HG02884 (cell line): Measurements from ENCODE around the gene MAML2.

Source experiments
- ATAC-seq: cut with Tn5 transposase; IDR thresholded peaks from one replicate; pipeline ENCODE4 v1.9.1; 2021; ENCODE audit warnings: mild to moderate bottlenecking, moderate library complexity; ENCODE audit not compliant: unreplicated experiment

The MAML2 gene

GRCh38 chr11:96109331-96110030 lies 233.5 kb downstream of the MAML2 start:
- ATAC-seq: no peak

GRCh38 chr11:96107143-96107824 lies 235.7 kb downstream of the MAML2 start:
- ATAC-seq: no peak

GRCh38 chr11:96106645-96107044 lies 236.3 kb downstream of the MAML2 start:
- ATAC-seq: no peak

- ATAC-seq: no peak
These were observed 237.1 kb downstream of the MAML2 start for GRCh38 chr11:96105944-96106343.

- ATAC-seq: no peak
These were observed 237.6 kb downstream of the MAML2 start for GRCh38 chr11:96105197-96105895.

GRCh38 chr11:96104496-96104895 lies 238.5 kb downstream of the MAML2 start:
- no peak for ATAC-seq

GRCh38 chr11:96103721-96104120 lies 239.3 kb downstream of the MAML2 start:
- ATAC-seq: no peak

GRCh38 chr11:96103102-96103501 lies 239.9 kb downstream of the MAML2 start:
- no peak for ATAC-seq

- ATAC-seq: no peak
These were observed 240.3 kb downstream of the MAML2 start for GRCh38 chr11:96102664-96103078.

GRCh38 chr11:96101146-96101545 lies 241.8 kb downstream of the MAML2 start:
- no peak for ATAC-seq

- no peak for ATAC-seq
These were observed 244.3 kb downstream of the MAML2 start for GRCh38 chr11:96098511-96099241.

- ATAC-seq: no peak
These were observed 245.1 kb downstream of the MAML2 start for GRCh38 chr11:96097844-96098421.

GRCh38 chr11:96096360-96096759 lies 246.6 kb downstream of the MAML2 start:
- ATAC-seq: no peak

- no peak for ATAC-seq
These were observed 247.1 kb downstream of the MAML2 start for GRCh38 chr11:96095884-96096303.

GRCh38 chr11:96094156-96094555 lies 248.8 kb downstream of the MAML2 start:
- ATAC-seq: no peak

- ATAC-seq: no peak
These were observed 250.5 kb downstream of the MAML2 start for GRCh38 chr11:96092511-96092910.

GRCh38 chr11:96091476-96091875 lies 251.5 kb downstream of the MAML2 start:
- ATAC-seq: no peak

- no peak for ATAC-seq
These were observed 252.3 kb downstream of the MAML2 start for GRCh38 chr11:96090711-96091110.

GRCh38 chr11:96088914-96089313 lies 254.1 kb downstream of the MAML2 start:
- ATAC-seq: no peak

GRCh38 chr11:96086111-96086510 lies 256.9 kb downstream of the MAML2 start:
- no peak for ATAC-seq
